ENCODE results near the gene TRAF2.

GRCh38 chr9:136922540-136922939 is 36.2 kb downstream of the TRAF2 start:
- TF ChIP-seq MAX (IDR thresholded peaks at IDR 0.05) (no peak), TEAD4 (IDR thresholded peaks at IDR 0.05) (no peak), RAD21 (IDR thresholded peaks at IDR 0.05; ENCODE audit: low read depth) (no peak), EP300 (IDR thresholded peaks at IDR 0.05; ENCODE audit: borderline replicate concordance) (no peak), USF1 (IDR thresholded peaks at IDR 0.05) (no peak), REST (IDR thresholded peaks at IDR 0.05; ENCODE audit: low read depth) (no peak), ZBTB7A (IDR thresholded peaks at IDR 0.05; ENCODE audit: low read depth) (no peak), TCF12 (IDR thresholded peaks at IDR 0.05; ENCODE audit: low read depth) (no peak), CEBPB (IDR thresholded peaks at IDR 0.05) (no peak), EGR1 (IDR thresholded peaks at IDR 0.05) (no peak), FOXM1 (IDR thresholded peaks at IDR 0.05; ENCODE audit: borderline replicate concordance, low read depth) (no peak)

Data from Ishikawa (cell line).